Posterior vena cava (tissue), 2 donors: ENCODE measurements around the gene NFATC1. TPM values are rescaled to one million over a fixed set of nuclear protein-coding genes. Genes with fewer than 3 reads are reported as not detected.

Experiments
- DNase-seq: peaks from one replicate; pipeline ENCODE4 v3.0.0-alpha.2; 2020; ENCODE audit warnings: low spot score
- intact Hi-C, 2 donors: fragments of 100-400 bp; cut with DNase I; formaldehyde crosslinking; loops; one replicate each; pipeline versions ENCODE4 v1.14.1 to v1.14.2; 2022 to 2023
- total RNA-seq, 2 donors: library from RNA; stranded (reverse); fragmentation: NEBNext Ultra II Directional; extraction: Animal tissue kit (Norgen Biotek cat#: 25700); gene quantifications; one replicate each; pipeline ENCODE4 v1.2.1, GENCODE V29; 2021
- donor health status: DM: yes; HTN: yes; CAD: no.
- donor health status: DM: yes; HTN: yes; CAD: no.

Gene NFATC1
- total RNA-seq, 2 donors from 2014 or later: 23.9 to 26.9 TPM

DNA sequence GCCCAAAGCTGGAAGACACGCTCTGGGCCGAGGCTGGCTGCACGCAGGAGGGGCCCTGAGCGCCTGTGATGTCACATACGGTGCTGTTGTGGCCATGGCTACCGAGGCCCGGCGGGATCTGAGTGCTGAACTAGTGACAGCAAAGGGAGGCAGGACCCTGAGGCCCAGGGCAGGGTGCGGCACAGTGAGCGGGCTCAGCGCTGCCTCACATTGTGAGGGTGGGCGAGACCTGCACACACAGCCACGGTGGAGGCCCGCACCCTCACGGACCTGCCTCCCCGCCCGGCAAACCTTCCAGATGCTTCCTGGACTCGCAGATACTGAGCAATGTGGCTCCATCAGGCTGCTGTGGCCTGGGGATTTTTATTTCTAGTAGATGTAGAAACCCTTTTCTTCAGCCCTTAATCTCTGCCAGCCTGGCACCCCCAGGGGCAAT lies 150.0 kb downstream of the NFATC1 start:
- intact Hi-C loops: no loop called here
- peak; percentile 73 for DNase-seq

DNA sequence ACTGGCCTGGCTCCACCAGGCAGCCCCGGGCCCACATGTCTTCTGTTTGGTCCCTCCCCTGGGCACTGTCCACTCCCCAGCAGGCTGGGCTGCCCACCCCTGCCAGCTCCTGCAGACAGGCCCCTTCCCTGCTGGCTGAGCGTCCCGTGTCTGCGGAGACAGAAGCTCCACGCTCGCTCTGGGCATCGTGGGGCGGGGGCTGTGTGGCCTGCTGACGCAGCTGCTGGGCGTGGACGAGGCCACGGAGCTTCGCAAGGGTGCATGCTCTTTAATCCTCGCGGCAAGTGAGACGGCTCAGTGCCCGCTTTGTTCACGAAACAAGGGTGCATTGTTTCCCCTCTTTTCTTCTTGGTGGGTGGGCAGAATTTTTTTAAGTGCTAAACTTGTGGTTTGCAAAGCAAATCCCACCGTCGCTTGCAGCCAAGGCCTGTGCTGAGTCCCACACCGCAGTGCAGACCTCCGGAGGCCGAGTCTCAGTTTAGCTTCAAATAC lies 151.1 kb downstream of the NFATC1 start:
- intact Hi-C loops: no loop called here
- DNase-seq: peak; percentile 81

- intact Hi-C loops: no loop called here
- peak; percentile 78 for DNase-seq
Observed at GRCh38 chr18:79547413-79548076, 151.8 kb downstream of the NFATC1 start.

DNA sequence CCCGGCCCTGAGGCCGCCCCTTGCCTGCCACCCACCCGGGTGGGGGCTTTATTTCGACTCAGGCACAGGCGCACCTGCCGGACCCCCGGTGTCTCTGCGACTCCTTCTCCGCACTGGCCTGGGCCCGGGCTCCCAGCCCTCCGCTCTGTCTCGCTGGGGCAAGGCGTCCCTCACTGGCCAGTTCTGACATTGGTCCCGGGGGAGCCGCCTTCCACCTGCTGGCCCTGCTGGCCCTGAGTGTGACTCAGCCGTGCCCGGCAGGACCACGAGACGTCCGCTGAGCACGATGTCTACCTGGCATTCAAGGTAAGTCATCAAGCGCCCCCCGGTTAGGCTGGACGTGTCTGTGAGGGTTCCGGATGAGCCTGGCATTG lies 152.3 kb downstream of the NFATC1 start:
- intact Hi-C loops: no loop called here
- DNase-seq: peak; percentile 80

GRCh38 chr18:79548621-79548985 lies 152.9 kb downstream of the NFATC1 start:
- intact Hi-C loops: no loop called here
- no peak for DNase-seq

DNA sequence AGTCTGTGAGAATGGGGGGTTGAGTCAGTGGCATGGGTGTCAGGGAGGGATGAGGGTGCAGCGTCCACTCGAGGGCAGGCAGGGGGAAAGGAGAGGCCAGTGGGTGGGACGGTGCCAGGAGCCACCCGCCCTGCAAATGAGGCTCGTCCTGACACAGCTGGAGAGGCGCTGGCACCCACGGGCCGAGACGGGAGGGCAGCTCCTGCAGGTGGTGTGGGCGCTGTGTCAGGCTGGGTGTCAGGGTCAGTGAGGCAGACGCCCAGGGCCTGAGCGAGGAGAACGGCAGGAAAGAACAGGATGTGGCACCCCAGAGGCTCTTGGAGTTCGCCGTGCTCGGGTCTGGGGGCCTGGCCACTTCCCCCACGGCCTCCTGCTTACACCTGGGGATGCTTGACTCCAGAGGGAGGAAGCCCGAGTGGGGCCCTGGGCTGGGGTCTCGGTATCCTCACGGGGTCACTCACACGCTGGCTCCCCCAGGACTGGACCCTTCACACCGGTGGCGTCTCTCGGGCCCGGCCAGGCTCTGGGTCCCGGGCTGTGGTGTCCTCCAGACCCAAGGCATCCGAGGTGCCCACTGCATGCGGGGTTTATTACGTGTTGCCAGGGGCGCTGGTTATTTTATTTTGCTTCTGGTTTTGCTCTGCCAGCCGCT lies 153.4 kb downstream of the NFATC1 start:
- intact Hi-C loops: no loop called here

DNA sequence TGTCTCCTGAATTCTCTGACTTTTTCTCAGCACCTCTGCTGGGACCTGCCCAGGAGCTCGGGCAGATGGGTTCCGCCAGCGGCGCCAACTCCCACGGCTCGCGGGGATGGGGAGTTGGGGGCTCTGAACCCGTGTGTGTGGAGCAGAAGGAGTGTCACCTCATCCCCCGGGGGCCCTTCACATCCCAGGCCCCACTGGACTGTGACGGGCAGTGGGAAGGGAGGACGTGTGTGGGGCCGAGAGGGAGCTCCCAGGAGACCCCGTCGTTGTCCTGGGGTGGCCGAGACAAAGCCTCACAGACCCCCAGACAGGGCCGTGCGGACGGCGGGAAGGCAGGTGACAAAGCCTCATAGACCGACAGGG lies 153.9 kb downstream of the NFATC1 start:
- intact Hi-C loops: no loop called here
- DNase-seq: peak; percentile 63

More for the DNA sequence above, 153.4 kb downstream of the NFATC1 start:
- peak; percentile 79 for DNase-seq

GRCh38 chr18:79552140-79552631 lies 156.5 kb downstream of the NFATC1 start:
- peak; percentile 50 for DNase-seq
- intact Hi-C loops: no loop called here

DNA sequence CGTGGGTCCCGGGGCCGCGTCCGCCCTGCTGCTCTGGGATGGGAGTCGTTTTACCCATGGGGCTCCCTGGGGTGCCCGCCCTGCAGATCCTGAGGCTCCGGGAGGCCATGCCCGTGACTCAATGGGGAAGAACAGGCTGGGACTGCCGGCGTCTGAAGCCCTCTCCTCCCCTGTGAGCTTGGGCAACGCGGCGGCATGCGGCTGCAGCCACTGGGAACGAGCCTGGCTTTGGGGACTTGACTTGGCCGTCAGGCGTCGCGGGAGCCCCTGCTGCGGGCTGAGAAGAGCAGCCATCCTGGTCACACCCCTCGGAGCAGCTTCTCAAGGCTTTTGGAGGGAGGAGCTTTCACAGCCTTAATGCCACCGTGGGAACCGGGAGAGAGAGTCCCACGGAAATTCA lies 157.0 kb downstream of the NFATC1 start:
- peak; percentile 80 for DNase-seq
- intact Hi-C loops: no loop called here

- DNase-seq: peak; percentile 77
- intact Hi-C loops: no loop called here
Observed at GRCh38 chr18:79553154-79553553, 157.4 kb downstream of the NFATC1 start.

- peak; percentile 67 for DNase-seq
- intact Hi-C loops: no loop called here
Observed at GRCh38 chr18:79553696-79554095, 158.0 kb downstream of the NFATC1 start.

DNA sequence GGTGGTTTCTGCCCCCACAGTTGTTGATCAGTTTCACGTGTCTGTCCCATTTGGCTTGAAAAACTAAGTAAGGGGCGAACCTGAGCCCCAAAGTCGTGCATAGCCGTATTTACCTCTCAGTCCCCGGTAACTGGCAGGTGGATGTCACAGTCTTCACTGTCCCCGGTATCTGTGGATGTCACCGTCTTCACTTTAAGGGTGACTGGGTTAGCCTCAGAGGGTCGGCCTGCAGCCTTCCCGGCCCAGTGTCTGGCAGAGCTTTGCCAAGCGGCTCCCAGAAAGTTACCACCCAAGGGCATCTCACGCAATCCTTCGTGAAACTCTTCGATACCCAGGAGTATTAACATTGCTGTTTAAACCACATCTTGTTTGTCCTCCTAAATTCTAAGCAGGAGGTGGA lies 158.6 kb downstream of the NFATC1 start:
- intact Hi-C loops: no loop called here

GRCh38 chr18:79554945-79555645 lies 159.4 kb downstream of the NFATC1 start:
- intact Hi-C loops: no loop called here
- peak; percentile 50 for DNase-seq

More for the DNA sequence above, 158.6 kb downstream of the NFATC1 start:
- DNase-seq: peak; percentile 67

GRCh38 chr18:79555885-79556284 lies 160.2 kb downstream of the NFATC1 start:
- intact Hi-C loops: no loop called here
- DNase-seq: peak; percentile 72

DNA sequence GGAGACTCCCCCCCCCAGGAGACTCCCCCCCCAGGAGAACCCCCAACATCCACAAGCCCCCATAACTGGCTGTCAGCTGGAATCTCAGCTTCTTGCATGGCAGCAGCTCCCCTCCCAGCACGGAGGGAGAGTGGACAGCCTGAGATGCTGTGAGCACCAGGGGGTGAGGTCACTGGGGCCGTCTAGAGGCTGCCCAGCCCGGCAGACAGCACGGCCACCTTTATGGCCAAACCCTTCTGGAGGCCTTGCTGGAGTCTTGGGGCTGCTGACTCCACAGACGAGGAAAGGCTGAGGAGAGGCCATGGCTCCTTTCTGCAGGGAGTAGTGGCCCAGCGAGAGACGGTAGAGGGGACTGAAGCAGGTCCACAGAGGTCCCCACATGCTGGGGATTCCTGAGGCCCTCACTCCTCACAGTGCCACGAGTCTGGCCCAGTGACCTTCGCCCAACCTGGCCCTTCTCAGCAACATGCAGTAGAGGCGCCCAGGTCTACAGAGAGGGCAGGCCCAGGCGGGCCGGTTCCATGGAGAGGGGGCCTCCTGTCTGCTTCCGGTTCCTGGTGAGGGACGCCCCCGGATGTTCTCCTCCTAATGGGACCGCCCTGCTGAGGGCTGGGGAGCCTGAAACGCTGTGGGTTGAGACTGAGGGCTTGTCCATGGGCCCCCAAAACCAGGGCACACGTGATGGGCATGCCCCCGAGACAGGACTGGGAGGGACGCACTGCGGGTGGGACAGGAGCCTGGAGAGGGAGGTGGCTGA lies 161.3 kb downstream of the NFATC1 start:
- peak; percentile 74 for DNase-seq
- intact Hi-C loops: no loop called here

- intact Hi-C loops: no loop called here
- DNase-seq: peak; percentile 69
Observed at GRCh38 chr18:79558196-79558932, 162.6 kb downstream of the NFATC1 start.

DNA sequence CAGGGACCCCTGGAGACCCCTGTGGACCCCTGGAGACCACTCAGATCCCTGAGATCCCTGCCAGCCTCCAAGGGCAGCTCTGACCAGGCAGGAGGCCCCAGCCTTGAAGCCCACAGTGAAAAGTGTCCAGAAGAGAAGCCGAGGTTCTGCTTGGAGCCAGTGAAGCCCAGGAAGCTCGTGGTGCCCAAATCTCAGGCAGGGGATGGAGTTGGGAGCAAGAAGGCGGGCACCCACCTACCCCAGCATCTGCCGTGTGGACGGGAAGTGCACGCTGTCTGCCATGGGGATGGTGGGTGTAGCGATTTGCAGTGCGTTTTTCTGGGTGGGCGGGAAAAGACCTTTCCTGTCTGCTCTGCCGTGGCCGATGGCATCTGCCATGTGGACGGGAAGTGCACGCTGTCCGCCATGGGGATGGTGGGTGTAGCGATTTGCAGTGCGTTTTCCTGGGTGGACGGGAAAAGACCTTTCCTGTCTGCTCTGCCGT lies 163.2 kb downstream of the NFATC1 start:
- intact Hi-C loops: no loop called here
- DNase-seq: peak; percentile 63

DNA sequence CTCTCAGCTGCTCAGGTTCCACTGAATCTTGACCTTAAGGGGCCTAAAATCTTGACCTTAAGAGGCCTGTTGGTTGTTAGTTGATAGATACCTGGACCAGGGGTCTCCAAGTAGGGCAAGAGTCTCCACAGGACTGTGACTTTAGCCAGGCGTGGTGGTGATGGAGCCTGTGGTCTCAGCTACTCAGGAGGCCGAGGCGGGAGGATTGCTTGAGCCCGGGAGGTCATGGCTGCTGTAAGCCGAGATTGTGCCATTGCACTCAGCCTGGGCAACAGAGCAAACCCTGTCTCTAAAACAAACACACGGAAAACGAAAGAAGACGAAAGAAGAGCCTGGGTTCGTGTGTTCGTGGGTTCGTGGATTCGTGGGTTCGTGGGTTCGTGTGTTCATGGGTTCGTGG lies 163.7 kb downstream of the NFATC1 start:
- intact Hi-C loops: no loop called here
- DNase-seq: peak; percentile 58
